Hepatocyte (in vitro differentiated cells): ENCODE results near the gene LMF1. TPM values are rescaled to one million over a fixed set of nuclear protein-coding genes. Genes with fewer than 3 reads are reported as not detected.

ENCODE experiments used
- DNase-seq: peaks from one replicate; pipeline ENCODE4 v3.0.0-alpha.2; 2016; ENCODE audit warnings: low spot score
- H2AFZ ChIP-seq: fragments of 200-600 bp; sonication (generic); 2 replicates; pipeline ENCODE4 v1.6.0; 2016; ENCODE audit warnings: antibody characterized with exemption, mild to moderate bottlenecking
- H3K27ac ChIP-seq: fragments of 200-600 bp; sonication (generic); 2 replicates; pipeline ENCODE4 v1.5.1; 2016; ENCODE audit warnings: mild to moderate bottlenecking
- H3K27me3 ChIP-seq: fragments of 200-600 bp; sonication (generic); 2 replicates; pipeline ENCODE4 v1.6.1; 2016
- H3K36me3 ChIP-seq: fragments of 200-600 bp; sonication (generic); replicated peaks from 2 replicates; pipeline ENCODE4 v1.5.1; 2016; ENCODE audit warnings: low read depth; ENCODE audit not compliant: insufficient read depth
- H3K4me1 ChIP-seq: fragments of 200-600 bp; sonication (generic); 2 replicates; pipeline ENCODE4 v1.5.1; 2016; ENCODE audit warnings: mild to moderate bottlenecking, moderate library complexity; ENCODE audit not compliant: insufficient read depth
- H3K4me2 ChIP-seq: fragments of 200-600 bp; sonication (generic); 2 replicates; pipeline ENCODE4 v1.6.0; 2016
- H3K4me3 ChIP-seq: fragments of 200-600 bp; sonication (generic); 2 replicates; pipeline ENCODE4 v1.5.1; 2016; ENCODE audit warnings: mild to moderate bottlenecking
- H3K79me2 ChIP-seq: fragments of 200-600 bp; sonication (generic); 2 replicates; pipeline ENCODE4 v1.6.0; 2017; ENCODE audit warnings: mild to moderate bottlenecking
- H3K9me2 ChIP-seq: fragments of 200-600 bp; sonication (generic); replicated peaks from 2 replicates; pipeline ENCODE4 v1.6.0; 2017; ENCODE audit warnings: mild to moderate bottlenecking; ENCODE audit not compliant: insufficient read depth
- H3K9me3 ChIP-seq: fragments of 200-600 bp; sonication (generic); 2 replicates; pipeline ENCODE4 v1.5.1; 2016; ENCODE audit warnings: low read depth, mild to moderate bottlenecking
- H4K20me1 ChIP-seq: fragments of 200-600 bp; sonication (generic); 2 replicates; pipeline ENCODE4 v1.6.0; 2016; ENCODE audit warnings: mild to moderate bottlenecking; ENCODE audit not compliant: insufficient read depth, poor library complexity, severe bottlenecking
- CTCF ChIP-seq: fragments of 200-600 bp; sonication (generic); IDR thresholded peaks from 2 replicates; pipeline ENCODE4 v1.5.1; 2016; ENCODE audit warnings: antibody characterized with exemption, mild to moderate bottlenecking; ENCODE audit not compliant: poor library complexity
- EZH2 ChIP-seq: fragments of 200-600 bp; sonication (generic); IDR thresholded peaks from 2 replicates; pipeline ENCODE4 v1.6.1; 2016; ENCODE audit warnings: antibody characterized with exemption, mild to moderate bottlenecking, borderline replicate concordance
- EZH2phosphoT487 ChIP-seq: fragments of 200-600 bp; sonication (generic); IDR thresholded peaks from one replicate; pipeline ENCODE4 v1.6.1; 2018; ENCODE audit warnings: antibody characterized with exemption, mild to moderate bottlenecking, low read depth, moderate library complexity; ENCODE audit not compliant: unreplicated experiment, severe bottlenecking
- WGBS: methylation state at CpG from one replicate; pipeline ENCODE4 v1.1.6; 2016; ENCODE audit warnings: low lambda C conversion rate; ENCODE audit errors: missing lambda C conversion rate; 5-methylcytosine and 5-hydroxymethylcytosine counted together
- polyA plus RNA-seq: library from polyadenylated mRNA; unstranded; fragments of >200 nt; fragmentation: Nextera tagmentation; extraction: Ambion mirVana; gene quantifications from 2 replicates; pipeline ENCODE4 v1.2.1, GENCODE V29; 2016
- total RNA-seq: library from RNA; depleted of rRNA; stranded (reverse); fragments of >200 nt; gene quantifications from 2 replicates; pipeline ENCODE4 v1.2.3, GENCODE V29; 2014

The LMF1 gene
- total and polyA plus RNA-seq, 2 experiments from 2014 or later, result 27.2 to 34.3 TPM

- no peaks in the 10 kb centered on the region for H3K4me1 ChIP-seq
- H3K4me2 ChIP-seq, result no peak overlapping the region
- H4K20me1 ChIP-seq, result no peaks in the 10 kb centered on the region
- TF ChIP-seq EZH2phosphoT487, result no peak
- TF ChIP-seq EZH2, result no peak
- no peak for TF ChIP-seq CTCF
- no peaks in the 10 kb centered on the region for H3K9me3 ChIP-seq
- H3K36me3 ChIP-seq, result no peaks in the 10 kb centered on the region
- 98% methylated on average over 6 of the region's 6 CpGs for WGBS
- DNase-seq, result no peak
- H3K27ac ChIP-seq, result no peak overlapping the region
- no peaks in the 10 kb centered on the region for H3K79me2 ChIP-seq
- no peaks in the 10 kb centered on the region for H3K27me3 ChIP-seq
- H3K4me3 ChIP-seq, result no peak overlapping the region
- no peak overlapping the region for H2AFZ ChIP-seq
- no peaks in the 10 kb centered on the region for H3K9me2 ChIP-seq
These were observed 102.4 kb downstream of the LMF1 start for GRCh38 chr16:868386-868755.

GRCh38 chr16:867421-868385 lies 103.1 kb downstream of the LMF1 start:
- H3K79me2 ChIP-seq, result no peaks in the 10 kb centered on the region
- no peak for TF ChIP-seq EZH2
- no peak for TF ChIP-seq CTCF
- no peak for TF ChIP-seq EZH2phosphoT487
- WGBS, result 92% methylated on average over 30 of the region's 34 CpGs
- no peaks in the 10 kb centered on the region for H3K4me1 ChIP-seq
- no peaks in the 10 kb centered on the region for H3K36me3 ChIP-seq
- no peaks in the 10 kb centered on the region for H4K20me1 ChIP-seq
- no peak for DNase-seq
- H2AFZ ChIP-seq, result no peak overlapping the region
- no peak overlapping the region for H3K27ac ChIP-seq
- H3K4me2 ChIP-seq, result no peak overlapping the region
- no peaks in the 10 kb centered on the region for H3K9me2 ChIP-seq
- H3K9me3 ChIP-seq, result no peaks in the 10 kb centered on the region
- no peak overlapping the region for H3K4me3 ChIP-seq
- H3K27me3 ChIP-seq, result no peaks in the 10 kb centered on the region

GRCh38 chr16:866252-866896 lies 104.4 kb downstream of the LMF1 start:
- Histone ChIP-seq H3K9me2 (no peaks in the 10 kb centered on the region), H3K27ac (no peak overlapping the region), H3K79me2 (no peaks in the 10 kb centered on the region), H4K20me1 (no peaks in the 10 kb centered on the region), H3K27me3 (no peaks in the 10 kb centered on the region), H3K9me3 (no peaks in the 10 kb centered on the region), H3K4me1 (no peaks in the 10 kb centered on the region), H3K4me2 (no peak overlapping the region), H3K4me3 (no peak overlapping the region), H3K36me3 (no peaks in the 10 kb centered on the region), H2AFZ (no peak overlapping the region)
- no peak for TF ChIP-seq EZH2phosphoT487
- no peak for TF ChIP-seq EZH2
- no peak for TF ChIP-seq CTCF
- no peak for DNase-seq
- WGBS, result 97% methylated on average over 9 of the region's 9 CpGs
